ENCODE measurements around the gene DNAH6.

DNA sequence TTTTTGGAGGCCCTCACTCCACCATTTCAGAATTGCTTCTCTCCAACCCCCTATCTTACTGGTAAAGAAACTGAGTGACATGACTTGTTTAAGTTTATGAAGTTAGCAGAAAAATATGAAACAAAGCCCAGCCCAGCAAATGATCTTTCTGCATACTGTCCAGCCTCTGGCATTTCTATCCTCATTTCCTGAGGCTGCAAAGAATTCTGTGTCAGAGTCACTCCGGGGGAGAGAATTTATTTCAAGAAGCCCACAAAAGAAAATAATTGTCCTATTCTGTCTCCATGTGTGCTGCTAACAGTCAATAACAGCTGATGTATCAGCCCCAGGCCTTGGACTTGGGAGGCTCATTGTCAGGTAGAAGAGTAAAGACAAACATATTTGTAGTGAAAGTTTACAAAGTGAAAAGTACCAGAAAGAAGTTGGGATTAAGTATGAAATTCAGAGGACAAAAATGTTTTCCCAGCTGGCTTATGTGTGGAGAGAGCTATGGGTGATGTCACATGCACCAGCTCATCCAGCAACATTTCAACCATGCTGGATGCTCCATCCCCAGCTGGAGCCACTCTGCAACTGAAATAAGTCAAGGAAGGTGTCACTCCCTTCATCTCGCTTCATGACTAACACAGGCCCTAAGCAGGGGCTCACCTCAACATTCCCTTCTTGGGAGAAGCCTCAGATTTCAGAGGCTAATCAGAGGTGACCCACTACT is 322.3 kb downstream of the DNAH6 start:
- TF ChIP-seq, protein P1, sequence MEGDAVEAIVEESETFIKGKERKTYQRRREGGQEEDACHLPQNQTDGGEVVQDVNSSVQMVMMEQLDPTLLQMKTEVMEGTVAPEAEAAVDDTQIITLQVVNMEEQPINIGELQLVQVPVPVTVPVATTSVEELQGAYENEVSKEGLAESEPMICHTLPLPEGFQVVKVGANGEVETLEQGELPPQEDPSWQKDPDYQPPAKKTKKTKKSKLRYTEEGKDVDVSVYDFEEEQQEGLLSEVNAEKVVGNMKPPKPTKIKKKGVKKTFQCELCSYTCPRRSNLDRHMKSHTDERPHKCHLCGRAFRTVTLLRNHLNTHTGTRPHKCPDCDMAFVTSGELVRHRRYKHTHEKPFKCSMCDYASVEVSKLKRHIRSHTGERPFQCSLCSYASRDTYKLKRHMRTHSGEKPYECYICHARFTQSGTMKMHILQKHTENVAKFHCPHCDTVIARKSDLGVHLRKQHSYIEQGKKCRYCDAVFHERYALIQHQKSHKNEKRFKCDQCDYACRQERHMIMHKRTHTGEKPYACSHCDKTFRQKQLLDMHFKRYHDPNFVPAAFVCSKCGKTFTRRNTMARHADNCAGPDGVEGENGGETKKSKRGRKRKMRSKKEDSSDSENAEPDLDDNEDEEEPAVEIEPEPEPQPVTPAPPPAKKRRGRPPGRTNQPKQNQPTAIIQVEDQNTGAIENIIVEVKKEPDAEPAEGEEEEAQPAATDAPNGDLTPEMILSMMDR (IDR thresholded peaks at IDR 0.05) = no peak
- TF ChIP-seq EZH2 (IDR thresholded peaks at IDR 0.05) (no peak), EZH2phosphoT487 (IDR thresholded peaks at IDR 0.05) (no peak)

Measured in neural progenitor cell (in vitro differentiated cells).